Measurements from ENCODE around the gene DIDO1.

The DIDO1 gene

GRCh38 chr20:62918831-62919230, 7.5 kb downstream of the DIDO1 start:
- no peak for DNase-seq

GRCh38 chr20:62918147-62918546, 8.2 kb downstream of the DIDO1 start:
- no peak for DNase-seq
- intact Hi-C loops (cut with DNase I): no loop called here

More at GRCh38 chr20:62918831-62919230, 7.5 kb downstream of the DIDO1 start:
- intact Hi-C loops (cut with DNase I): no loop called here

GRCh38 chr20:62917720-62918119, 8.6 kb downstream of the DIDO1 start:
- DNase-seq: no peak
- intact Hi-C loops (cut with DNase I): no loop called here

- DNase-seq: no peak
- intact Hi-C loops (cut with DNase I): no loop called here
Measured at GRCh38 chr20:62916703-62917476, 9.4 kb downstream of the DIDO1 start.

GRCh38 chr20:62914970-62915457, 11.3 kb downstream of the DIDO1 start:
- intact Hi-C loops (cut with DNase I): no loop called here
- DNase-seq: peak in 2 of 10 donors; percentile 39 to 45

- intact Hi-C loops (cut with DNase I): no loop called here
- DNase-seq: no peak
Measured at GRCh38 chr20:62914436-62914835, 11.9 kb downstream of the DIDO1 start.

- DNase-seq: no peak
- intact Hi-C loops (cut with DNase I): no loop called here
Measured at GRCh38 chr20:62913043-62913630, 13.2 kb downstream of the DIDO1 start.

GRCh38 chr20:62911701-62912280, 14.5 kb downstream of the DIDO1 start:
- DNase-seq: no peak
- intact Hi-C loops (cut with DNase I): no loop called here

- intact Hi-C loops (cut with DNase I): no loop called here
- peak in 1 of 10 donors; percentile 53 for DNase-seq
Measured at GRCh38 chr20:62910777-62911497, 15.4 kb downstream of the DIDO1 start.

GRCh38 chr20:62910217-62910766, 16.0 kb downstream of the DIDO1 start:
- no peak for DNase-seq
- intact Hi-C loops (cut with DNase I): no loop called here

GRCh38 chr20:62908971-62909791, 17.1 kb downstream of the DIDO1 start:
- intact Hi-C loops (cut with DNase I): no loop called here
- peak in 1 of 10 donors; percentile 48 for DNase-seq

GRCh38 chr20:62907384-62908317, 18.7 kb downstream of the DIDO1 start:
- intact Hi-C loops (cut with DNase I): no loop called here
- peak in 1 of 10 donors; percentile 35 for DNase-seq

- intact Hi-C loops (cut with DNase I): no loop called here
- DNase-seq: peak in 1 of 10 donors; percentile 48
Measured at GRCh38 chr20:62906647-62907375, 19.5 kb downstream of the DIDO1 start.

- intact Hi-C loops (cut with DNase I): no loop called here
- peak in 1 of 10 donors; percentile 75 for DNase-seq
Measured at GRCh38 chr20:62906209-62906608, 20.1 kb downstream of the DIDO1 start.

- DNase-seq: peak in 1 of 10 donors; percentile 67
- intact Hi-C loops (cut with DNase I): no loop called here
Measured at GRCh38 chr20:62905536-62906117, 20.7 kb downstream of the DIDO1 start.

GRCh38 chr20:62902926-62903615, 23.2 kb downstream of the DIDO1 start:
- intact Hi-C loops (cut with DNase I): no loop called here
- peak in 1 of 10 donors; percentile 28 for DNase-seq

- intact Hi-C loops (cut with DNase I): loop anchor here (2.0 kb wide), 1 partner anchor 107 kb away; no protein-coding TSS in a partner anchor
- DNase-seq: peak in 1 of 10 donors; percentile 37
Measured at GRCh38 chr20:62901891-62902290, 24.4 kb downstream of the DIDO1 start.

Measured in posterior cingulate gyrus (tissue), 11 donors.